ENCODE data around the gene PNPLA6. TPM values are rescaled to one million over a fixed set of nuclear protein-coding genes. Genes with fewer than 3 reads are reported as not detected.

The PNPLA6 gene
- total RNA-seq, result 55.9 and 59.7 TPM in 2 replicates

DNA sequence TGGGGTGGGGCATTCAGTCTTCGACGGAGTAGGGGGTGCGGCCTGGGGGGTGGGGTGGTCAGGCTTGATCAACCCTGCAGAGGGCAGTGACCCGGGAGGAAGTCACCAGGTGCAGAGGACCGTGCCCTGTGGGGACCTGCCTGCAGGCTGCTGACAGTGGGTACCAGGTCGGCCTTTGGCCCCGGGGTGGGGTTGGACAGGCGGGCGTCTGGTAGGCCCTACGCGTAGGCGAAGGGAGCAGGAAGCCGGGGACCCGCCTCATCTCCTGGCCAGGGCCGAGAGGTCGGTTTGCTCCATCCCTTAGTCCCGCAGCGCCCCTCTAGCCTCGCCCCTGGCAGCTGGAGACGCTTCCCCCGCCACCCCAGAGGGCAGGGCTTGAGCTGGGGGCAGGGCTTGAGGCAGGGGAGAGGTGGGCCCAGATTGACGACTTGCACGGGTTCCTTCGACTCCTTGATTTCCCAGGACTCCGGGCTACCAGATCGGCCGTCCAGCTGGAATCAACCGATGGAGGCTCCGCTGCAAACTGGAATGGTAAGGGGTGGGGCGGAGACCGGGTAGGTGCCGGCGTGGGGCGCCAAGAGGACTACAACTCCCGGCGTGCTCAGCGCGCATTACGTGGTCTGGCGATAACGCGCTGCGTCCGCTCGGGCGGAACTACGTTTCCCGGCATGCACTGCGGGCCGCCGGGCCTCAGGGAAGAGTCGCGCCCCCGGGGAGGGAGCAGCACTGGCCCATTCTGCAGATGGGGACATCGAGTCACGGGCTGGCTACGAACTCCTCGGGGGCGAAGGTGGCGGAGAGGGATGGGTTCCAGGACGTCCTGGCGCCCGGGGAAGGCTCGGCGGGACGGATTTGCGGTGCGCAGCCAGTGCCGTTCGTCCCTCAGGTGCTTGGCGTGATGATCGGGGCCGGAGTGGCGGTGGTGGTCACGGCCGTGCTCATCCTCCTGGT, at the start of gene PNPLA6:
PNPLA6 (plus strand) TSS at position 671 of the 951 bp plus-strand sequence; CDS start at position 743, 72 bp downstream.

DNA sequence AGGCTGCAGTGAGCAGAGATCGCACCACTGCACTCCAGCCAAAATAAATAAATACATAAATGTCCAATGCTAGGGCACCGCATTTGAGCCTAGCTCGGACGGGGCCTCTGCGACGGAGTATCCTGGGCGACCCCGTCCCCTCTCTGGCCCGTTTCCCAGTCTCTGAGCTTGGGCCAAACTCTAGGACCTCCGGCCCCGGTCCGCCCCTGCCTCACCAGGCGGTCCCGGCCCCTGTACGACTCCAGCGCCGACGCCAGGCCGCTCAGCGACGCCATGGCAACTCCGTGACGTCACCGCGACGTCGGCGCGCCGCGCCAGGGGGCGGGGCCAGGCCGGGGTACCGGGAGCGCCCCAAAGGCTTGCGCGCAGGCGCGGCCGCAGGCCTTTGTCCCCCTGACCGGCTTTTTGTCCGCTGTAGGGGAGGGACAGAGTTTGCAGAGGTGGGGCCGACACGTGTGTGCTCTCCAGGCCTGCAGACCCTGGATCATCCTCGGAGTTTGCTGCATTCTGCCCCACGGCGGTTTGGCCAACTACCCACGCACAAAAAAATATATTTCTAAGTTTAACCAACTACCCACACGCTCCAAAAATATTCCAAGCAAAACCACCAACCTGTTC, 46.7 kb upstream of the PNPLA6 start, which contains the start of gene PEX11G:
PEX11G (minus strand) TSS at position 300 of the 618 bp plus-strand sequence; CDS start at position 275, 25 bp downstream.

DNA sequence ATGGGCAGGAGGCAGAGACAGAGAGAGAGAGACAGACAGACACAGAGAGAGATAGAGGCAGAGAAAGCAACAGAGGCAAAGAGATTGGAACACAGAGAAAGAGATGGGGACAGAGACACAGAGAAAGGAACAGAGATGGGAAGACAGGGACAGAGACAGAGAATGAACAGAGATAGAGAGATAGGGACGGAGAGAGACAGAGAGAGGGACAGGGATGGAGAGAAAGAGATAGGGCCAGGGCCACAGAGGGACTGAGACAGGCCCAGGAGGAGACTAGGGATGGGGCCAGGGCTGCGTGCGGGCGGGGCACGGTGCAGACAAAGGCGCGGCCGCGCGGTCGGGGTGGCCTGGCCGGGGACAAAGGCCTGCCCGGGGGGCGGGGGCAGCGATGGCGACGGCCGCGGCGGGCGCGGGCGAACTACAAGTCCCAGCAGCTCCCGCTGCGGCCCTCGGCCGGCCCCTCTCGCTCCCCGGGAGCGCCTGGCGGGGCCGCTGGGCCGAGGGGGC, 19.8 kb upstream of the PNPLA6 start, which contains the start of gene ZNF358:
ZNF358 (plus strand) TSS at position 459 of the 507 bp plus-strand sequence. CDS start 3,140 bp downstream, outside the sequence.

DNA sequence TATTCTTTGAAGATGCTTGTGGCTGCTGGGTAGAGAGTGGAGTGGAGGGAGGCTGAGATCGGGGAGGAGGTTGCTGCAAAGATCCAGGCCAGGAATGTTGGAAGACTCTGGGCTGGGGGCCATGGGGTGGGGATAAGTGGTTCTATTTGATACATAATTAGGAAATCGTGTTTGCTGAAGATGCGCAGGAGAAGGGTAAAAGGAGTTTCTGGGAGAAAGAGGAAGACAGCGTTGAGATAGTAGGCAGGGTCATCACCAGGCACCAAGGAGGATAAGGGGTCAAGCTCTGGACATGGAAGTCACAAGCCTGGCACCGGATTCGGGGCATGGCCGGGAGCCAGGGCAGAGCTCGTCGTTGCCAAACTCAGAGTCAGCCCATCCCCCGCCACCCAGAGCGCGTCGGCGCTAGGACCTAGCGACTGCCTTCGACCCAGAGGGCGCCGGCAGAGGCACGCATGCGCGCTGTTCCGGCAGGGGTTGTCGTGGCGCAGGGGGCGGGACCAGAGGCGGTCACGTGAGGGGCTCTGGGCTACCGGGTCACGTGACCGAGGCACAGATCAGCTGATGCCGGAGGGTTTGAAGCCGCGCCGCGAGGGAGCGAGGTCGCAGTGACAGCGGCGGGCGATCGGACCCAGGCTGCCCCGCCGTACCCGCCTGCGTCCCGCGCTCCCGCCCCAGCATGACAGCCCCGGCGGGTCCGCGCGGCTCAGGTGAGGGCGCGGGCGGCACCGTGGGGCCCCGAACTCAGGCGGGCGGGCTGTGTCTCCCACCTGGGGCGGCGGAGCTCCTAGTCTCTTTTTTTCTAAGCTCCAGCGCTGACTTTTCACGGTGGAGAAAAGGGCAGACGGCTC, 13.2 kb upstream of the PNPLA6 start, which contains the start of gene MCOLN1:
MCOLN1 (plus strand) TSS at position 553 of the 851 bp plus-strand sequence; CDS start at position 680, 127 bp downstream.

DNA sequence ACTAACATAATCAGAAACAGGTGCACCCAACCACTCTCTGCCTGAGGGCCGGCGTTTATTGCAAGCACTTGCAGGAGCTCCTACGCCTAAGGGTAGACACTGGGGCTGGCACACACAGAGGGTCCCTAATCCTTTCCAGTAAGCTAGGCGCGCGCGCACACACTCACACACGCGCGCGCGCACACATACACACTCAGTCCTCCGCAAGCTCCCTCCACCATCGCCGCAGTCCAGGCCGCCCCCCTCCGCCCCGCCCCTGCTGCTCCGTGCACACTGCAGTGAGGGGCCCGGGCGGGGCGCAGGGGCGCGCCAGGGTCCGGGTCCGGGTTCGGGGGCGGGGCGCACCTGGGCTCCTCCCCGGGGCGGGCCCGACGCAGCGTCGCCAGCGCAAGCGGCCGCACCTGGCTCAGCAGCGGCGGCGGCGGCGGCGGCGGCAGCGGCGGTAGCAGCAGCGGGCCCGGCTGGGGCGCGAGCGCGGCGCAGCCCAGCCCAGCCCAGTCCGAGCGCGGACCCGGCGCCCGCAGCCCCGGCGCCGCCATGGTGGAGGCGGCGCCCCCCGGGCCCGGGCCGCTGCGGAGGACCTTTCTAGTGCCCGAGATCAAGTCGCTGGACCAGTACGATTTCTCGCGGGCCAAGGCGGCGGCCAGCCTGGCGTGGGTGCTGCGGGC, 60.1 kb downstream of the PNPLA6 start, which contains the start of gene CAMSAP3:
CAMSAP3 (plus strand) TSS at position 398 of the 668 bp plus-strand sequence; CDS start at position 538, 140 bp downstream.

Other genes with a start within 250 kb of the PNPLA6 start
- 17.8 and 18.7 TPM in 2 replicates for gene INSR, start 241.3 kb upstream of the PNPLA6 start, total RNA-seq
- 23.0 and 33.2 TPM in 2 replicates for gene ARHGEF18, start 186.8 kb upstream of the PNPLA6 start, total RNA-seq
- 2.4 and 8.0 TPM in 2 replicates for gene PEX11G, start 46.7 kb upstream of the PNPLA6 start, total RNA-seq
- gene ZNF358, start 19.6 kb upstream of the PNPLA6 start, total RNA-seq, result 76.1 and 90.6 TPM in 2 replicates
- gene MCOLN1, start 13.1 kb upstream of the PNPLA6 start, total RNA-seq, result 7.2 and 11.0 TPM in 2 replicates
- not detected in 2 replicates for gene CAMSAP3, start 60.1 kb downstream of the PNPLA6 start, total RNA-seq
- 37.0 and 42.1 TPM in 2 replicates for gene XAB2, start 93.8 kb downstream of the PNPLA6 start, total RNA-seq
- 10.3 and 11.2 TPM in 2 replicates for gene PET100, start 94.1 kb downstream of the PNPLA6 start, total RNA-seq
- not detected in 2 replicates for gene PCP2, start 98.0 kb downstream of the PNPLA6 start, total RNA-seq
- 19.1 and 20.1 TPM in 2 replicates for gene STXBP2, start 101.4 kb downstream of the PNPLA6 start, total RNA-seq
- not detected in 2 replicates for gene RETN, start 133.3 kb downstream of the PNPLA6 start, total RNA-seq
- gene MCEMP1, start 141.4 kb downstream of the PNPLA6 start, total RNA-seq, result not detected in 2 replicates
- 83.4 and 88.0 TPM in 2 replicates for gene TRAPPC5, start 145.1 kb downstream of the PNPLA6 start, total RNA-seq
- gene FCER2, start 166.4 kb downstream of the PNPLA6 start, total RNA-seq, result not detected in 2 replicates
- not detected in 2 replicates for gene CLEC4G, start 196.4 kb downstream of the PNPLA6 start, total RNA-seq
- gene CD209, start 211.8 kb downstream of the PNPLA6 start, total RNA-seq, result not detected in 2 replicates
- gene CLEC4M, start 227.5 kb downstream of the PNPLA6 start, total RNA-seq, result not detected in 2 replicates

Measured in cardiac ventricle fibroblast (primary cell).